GM18517 (cell line): ENCODE data around the gene UBA52.
"Not testable (repeated sequence)": the region's sequence is repeated elsewhere in the genome, so short reads cannot be mapped to it uniquely, and the experiment has no call there.

Experiments
- ATAC-seq: cut with Tn5 transposase; IDR thresholded peaks from one replicate; pipeline ENCODE4 v1.9.1; 2021; ENCODE audit warnings: mild to moderate bottlenecking, moderate library complexity; ENCODE audit not compliant: unreplicated experiment

The UBA52 gene

DNA sequence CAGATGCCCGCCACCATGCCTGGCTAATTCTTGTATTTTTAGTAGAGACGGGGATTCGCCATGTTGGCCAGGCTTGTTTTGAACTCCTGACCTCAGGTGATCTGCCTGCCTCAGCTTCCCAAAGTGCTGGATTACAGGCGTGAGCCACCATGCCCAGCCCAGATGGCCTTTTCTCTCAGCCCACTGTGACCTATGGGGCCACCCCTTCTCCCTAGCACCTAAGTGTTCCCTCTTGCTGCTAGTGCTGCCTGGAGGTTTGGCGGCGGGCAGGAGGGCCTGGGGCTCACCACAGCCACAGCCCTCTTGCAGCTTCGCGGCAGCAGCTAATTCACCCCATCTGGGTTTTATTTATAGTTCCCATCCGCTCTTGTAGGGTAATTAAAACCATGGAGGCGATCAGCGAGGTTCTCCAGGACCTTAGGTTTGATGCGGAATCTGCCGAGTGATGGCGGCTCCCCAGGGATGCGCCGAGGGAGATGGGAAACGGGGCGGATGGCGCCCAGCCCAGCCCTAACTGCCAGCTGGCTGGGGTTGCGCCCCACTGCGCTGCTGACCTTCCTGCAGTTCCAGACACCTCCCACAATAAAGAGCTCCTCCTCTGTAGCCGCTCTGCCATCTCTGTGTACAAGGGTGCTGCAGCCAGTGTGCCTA lies 20.2 kb downstream of the UBA52 start:
- no peak for ATAC-seq

DNA sequence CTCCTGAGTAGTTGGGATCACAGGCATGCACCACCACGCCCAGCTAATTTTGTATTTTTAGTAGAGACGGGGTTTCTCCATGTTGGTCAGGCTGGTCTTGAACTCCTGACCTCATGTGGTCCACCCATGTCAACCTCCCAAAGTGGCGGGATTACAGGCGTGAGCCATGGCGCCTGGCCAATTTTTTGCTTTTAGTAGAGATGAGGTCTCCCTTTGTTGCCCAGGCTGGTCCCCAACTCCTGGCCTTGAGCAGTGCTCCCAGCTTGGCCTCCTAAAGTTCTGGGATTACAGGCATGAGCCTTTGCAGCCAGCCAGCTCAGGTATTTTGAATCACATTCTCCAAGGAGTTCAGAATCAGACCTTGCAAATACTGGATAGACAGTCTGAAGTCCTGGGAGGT lies 21.1 kb downstream of the UBA52 start:
- ATAC-seq, result not testable (repeated sequence)

DNA sequence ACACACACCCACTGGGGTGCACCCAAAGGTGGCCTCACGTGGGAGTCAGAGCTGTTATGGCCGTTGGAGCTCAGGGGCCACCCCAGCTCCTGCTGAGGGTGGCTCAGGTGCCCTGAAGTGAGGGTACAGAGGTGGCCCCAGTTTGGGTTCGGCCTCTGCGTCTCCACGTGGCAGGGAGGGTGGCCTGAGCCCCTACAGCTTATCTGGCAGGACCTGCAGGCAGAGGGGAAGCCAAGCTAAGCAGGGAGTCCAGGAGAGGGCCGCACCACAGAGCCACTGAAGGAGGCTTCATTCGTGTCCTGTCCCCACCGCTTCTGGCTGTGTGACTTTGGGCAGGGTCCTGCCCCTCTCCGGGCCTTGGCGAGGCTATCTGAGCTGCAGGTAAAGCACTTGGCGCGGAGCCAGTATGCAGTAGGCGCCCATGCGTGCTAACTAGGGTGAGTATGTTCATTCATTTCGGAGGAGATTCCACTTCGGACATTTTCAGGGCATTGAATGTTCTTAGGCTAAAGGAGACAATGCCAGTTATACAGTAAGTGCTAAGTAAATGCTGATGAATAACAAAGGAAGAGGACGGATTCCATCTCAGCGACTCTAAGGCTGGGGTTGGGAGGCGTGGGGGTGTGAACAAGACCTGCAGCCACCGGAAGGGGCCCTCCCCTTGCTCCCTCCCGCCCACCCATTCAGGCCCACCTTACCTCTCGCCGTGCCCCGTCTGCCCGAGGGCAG lies 21.9 kb downstream of the UBA52 start:
- no peak for ATAC-seq

DNA sequence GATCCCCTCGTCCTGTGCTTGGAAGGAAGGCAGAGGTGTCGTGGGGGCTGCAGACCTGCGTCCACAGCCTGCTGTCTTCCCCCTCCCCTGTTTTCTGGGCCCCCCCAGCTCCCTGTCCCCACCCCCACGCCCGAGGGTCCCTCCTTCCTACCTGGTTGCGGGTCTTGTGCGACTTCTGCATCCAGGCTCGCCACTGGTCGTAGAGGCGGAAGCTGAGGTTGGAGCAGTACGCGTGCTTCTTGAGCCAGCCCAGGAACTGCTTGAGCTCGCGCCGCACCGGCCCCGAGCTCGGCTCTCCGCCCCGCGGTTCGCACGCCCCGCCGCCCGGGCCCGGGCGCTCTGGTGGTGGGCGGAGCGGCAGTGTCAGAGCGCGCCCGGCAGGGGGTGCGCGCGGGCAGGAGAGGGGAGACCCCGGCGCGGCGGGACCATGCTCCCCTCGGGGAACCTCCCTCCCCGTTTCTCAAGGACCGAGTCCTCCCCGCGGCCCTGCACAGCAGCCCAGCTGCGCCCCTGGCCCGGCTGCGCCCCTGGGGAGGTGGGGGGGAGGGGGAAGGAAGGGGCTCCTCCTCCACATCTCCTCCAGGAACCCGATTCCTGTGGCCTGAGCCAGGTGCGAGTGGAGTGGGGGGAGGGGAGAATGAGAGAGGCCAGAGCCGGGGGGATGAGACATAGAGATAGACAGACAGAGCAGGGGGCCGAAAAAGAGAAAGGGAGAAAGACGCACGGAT lies 22.6 kb downstream of the UBA52 start:
- no peak for ATAC-seq

GRCh38 chr19:18594824-18595373 lies 23.2 kb downstream of the UBA52 start:
- no peak for ATAC-seq

DNA sequence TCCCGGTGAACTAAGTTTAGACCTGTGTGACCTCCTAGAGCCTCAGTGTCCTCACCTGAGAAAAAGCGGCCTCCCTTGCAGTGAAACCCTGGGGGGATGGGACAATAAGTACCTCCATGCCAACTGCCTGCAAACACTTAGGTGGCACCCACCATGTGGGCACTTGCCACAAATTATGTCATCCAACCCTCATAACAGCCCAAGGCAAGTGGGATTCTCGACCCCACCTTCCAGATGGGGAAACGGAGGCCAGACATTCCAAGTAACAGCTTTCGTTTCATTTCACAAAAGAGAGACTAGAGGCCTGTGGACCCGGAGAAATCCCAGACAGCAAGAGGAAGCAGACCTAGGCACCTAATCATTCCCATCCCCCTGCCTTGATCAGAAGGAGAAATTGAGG lies 23.8 kb downstream of the UBA52 start:
- ATAC-seq, result no peak

DNA sequence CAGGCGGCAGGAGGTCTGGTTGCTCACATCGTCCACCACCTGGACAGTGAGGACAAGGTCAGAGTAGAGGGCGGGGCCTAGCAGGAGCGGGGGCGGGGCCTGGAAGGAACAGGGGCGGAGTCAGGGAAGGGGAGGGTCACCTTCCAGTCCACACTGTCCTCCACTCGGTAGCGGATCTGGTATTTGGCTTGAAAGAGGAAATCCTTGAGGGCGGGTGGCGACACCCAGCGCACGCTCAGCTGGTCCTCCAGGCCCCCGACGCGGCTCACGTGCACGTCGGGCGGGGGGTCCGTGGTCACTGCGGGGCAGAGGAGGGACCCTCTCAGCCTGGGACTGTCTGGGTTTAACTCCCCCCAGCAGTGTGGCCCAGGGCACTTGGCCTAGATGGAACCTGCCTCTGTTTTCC lies 25.1 kb downstream of the UBA52 start:
- no peak for ATAC-seq

GRCh38 chr19:18597809-18598660 lies 26.4 kb downstream of the UBA52 start:
- no peak for ATAC-seq

- no peak for ATAC-seq
Observed at GRCh38 chr19:18599485-18599884, 27.8 kb downstream of the UBA52 start.

GRCh38 chr19:18600692-18601397 lies 29.2 kb downstream of the UBA52 start:
- ATAC-seq, result not testable (repeated sequence)

DNA sequence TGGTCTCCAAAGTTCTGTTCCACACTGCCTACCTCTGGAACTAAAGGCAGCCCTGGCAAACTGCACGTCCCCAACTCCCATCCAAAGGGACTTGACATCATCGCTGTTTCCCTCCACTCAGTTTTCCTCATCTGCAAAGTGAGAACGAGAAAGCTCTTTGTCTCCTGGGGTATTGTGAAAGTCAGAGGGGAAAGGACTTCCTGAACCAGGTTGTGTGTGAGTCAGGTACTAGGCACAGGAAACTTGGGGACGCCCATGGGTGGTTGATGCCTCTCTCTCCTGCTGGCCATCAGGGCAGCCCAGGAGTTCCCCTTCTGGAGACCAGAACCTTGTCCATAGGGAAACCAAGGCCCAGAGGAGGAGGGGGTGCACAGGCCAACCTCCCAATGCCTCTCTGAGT lies 30.2 kb downstream of the UBA52 start:
- ATAC-seq, result no peak

DNA sequence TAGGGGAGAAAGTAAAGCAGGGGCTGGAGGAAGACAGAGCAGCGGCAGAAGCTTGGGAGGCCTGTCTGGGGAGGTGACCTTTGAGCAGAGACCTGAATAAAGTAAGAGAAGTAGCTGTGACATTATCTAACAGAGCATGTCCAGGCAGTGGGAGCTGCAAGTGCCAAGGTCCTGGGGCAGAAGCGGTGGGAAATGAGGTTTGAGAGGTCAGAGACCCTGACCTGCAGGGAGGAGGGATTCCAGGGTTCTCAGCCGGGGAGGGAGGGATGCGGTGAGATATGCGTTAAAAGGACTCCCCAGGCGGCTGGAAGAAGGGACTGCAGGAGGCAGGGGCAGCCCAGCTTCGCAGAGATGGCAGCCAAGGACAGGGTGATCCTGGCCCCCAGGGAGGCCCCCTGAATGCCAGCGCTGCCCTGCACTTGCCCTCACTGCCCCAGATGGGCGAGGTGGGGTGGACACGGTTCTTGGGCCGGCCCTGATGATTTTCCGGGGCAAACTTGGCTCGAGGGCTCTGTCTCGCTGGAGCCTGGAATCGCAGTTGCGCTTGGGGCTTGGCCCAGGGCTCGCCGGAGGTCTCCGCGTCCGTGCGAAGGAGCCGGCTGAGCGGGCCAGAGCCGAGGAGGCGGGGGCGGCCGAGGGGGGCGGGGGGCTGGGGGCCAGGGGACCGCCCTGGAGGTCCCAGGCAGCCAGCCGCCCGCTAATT lies 31.7 kb downstream of the UBA52 start:
- ATAC-seq, result no peak

DNA sequence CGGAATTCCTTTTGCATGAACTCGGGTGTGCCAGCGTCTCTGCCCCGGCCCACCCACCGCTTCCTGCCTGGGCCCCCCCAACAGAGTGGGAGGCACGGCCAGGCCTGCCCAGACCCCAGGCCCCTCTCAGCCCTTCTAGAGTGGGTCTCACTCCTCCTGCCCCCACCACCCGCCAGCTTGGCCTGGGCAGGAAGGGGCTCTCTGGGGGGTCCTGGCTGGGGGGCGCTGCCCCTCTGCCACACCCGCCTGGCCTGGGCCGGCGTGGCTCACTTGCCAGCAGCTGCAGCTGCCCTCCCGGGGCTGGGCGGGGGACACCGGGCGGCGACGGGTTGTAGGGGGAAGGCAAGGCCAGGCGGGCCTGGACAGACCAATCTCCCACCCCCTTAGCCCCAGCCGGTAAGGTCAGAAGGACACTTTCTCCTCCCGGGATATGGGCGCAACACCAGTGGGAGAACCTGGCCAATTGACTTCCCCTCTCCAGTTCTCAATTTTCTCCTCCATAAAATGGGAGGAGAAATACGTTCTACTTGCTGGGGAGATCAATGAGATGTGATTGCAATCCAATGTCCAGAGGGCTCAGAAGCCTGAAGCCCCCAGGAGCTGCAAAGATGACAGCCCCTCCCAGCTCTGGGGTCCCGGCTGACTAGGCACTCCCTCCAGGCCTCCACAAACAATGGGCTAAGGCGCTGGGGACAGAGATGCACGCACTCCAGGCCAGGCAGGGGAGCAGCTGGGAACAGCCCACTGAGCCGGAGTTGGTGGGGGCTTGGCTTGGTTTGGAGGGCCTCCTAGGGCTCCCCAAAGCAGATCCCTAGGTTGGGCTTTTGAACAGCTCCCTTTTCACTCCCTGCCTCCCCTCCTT lies 32.5 kb downstream of the UBA52 start:
- ATAC-seq, result no peak

DNA sequence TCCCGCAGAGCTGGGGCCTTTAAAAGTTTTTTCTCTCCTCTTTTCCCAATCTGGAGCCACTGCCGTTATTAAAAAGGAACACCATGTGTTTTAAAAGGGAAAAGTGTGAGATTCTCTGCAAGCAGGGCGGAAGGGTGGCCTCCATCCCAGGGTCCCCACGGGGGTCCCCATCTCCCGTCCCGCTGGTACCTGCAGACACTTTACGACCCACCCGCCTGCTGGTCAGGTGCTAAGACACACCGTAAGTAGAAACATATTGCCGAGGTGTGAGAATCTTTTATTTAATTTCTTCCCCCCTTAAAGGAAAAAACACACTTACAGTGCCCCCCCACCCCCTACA lies 33.1 kb downstream of the UBA52 start:
- ATAC-seq, result no peak

- no peak for ATAC-seq
Observed at GRCh38 chr19:18605196-18605545, 33.5 kb downstream of the UBA52 start.

- no peak for ATAC-seq
Observed at GRCh38 chr19:18605546-18606280, 34.1 kb downstream of the UBA52 start.

- ATAC-seq, result no peak
Observed at GRCh38 chr19:18606281-18607225, 34.9 kb downstream of the UBA52 start, which contains the start of gene CRLF1. TSS of gene CRLF1 (minus strand) at chr19:18606799. CDS start at chr19:18606656, 143 bp downstream.
